Tibial nerve (tissue), 3 donors: ENCODE data around the gene FNBP1.

Experiments used
- POLR2A ChIP-seq, 2 donors: fragments of 450-650 bp; IDR thresholded peaks; one replicate each; pipeline ENCODE4 v1.6.1; 2017; ENCODE audit warnings: antibody characterized with exemption in 2 of 2, mild to moderate bottlenecking in 2 of 2, moderate library complexity in 2 of 2
- TF ChIP-seq, protein P1 (sequence below), 5 experiments: fragments of 200-600 bp in 3 of 5; fragments of 450-650 bp in 2 of 5; sonication (generic) in 3 of 5; IDR thresholded peaks; one replicate each; pipeline ENCODE4 v1.5.1; 2016 to 2019; ENCODE audit warnings: antibody characterized with exemption in 5 of 5, mild to moderate bottlenecking in 3 of 5, moderate library complexity in 2 of 5

DNA sequence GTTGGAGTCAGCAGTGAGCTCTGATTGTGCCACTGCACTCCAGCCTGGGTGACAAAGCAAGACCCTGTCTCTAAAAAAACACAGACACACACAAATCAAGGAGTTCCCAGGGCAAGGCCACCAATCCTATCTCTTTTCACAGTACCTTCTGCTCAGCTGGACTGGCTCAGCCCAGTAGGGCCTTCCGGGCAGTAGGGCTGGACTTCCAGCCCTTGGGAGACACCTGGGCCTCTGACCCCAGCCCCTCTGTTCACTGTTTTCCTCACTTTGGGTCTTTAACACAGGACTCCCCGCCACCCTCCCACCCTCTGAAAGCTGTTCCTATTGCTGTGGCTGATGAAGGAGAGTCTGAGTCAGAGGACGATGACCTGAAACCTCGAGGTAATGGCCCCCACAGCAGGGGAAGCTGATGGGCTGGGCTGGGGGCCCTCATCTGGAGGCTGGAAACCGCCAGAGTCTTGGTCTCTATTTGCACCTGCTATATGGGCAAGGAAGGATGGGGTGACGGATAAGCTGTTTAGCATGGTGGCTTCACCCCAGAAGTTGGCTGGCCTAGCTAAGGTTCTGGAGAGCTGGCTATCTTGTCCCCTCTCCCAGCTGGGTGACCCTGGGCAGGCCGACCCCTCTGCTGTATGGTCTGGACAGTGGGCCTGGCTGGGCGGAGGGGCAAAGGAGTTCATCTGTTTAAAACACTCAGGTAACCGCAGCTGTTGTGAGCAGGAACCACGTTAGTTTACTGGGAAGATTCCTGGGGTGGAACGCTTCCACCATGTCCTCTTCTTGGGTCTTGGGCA, 182.1 kb downstream of the FNBP1 start:
- TF ChIP-seq, protein P1, sequence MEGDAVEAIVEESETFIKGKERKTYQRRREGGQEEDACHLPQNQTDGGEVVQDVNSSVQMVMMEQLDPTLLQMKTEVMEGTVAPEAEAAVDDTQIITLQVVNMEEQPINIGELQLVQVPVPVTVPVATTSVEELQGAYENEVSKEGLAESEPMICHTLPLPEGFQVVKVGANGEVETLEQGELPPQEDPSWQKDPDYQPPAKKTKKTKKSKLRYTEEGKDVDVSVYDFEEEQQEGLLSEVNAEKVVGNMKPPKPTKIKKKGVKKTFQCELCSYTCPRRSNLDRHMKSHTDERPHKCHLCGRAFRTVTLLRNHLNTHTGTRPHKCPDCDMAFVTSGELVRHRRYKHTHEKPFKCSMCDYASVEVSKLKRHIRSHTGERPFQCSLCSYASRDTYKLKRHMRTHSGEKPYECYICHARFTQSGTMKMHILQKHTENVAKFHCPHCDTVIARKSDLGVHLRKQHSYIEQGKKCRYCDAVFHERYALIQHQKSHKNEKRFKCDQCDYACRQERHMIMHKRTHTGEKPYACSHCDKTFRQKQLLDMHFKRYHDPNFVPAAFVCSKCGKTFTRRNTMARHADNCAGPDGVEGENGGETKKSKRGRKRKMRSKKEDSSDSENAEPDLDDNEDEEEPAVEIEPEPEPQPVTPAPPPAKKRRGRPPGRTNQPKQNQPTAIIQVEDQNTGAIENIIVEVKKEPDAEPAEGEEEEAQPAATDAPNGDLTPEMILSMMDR (IDR thresholded peaks at IDR 0.05), result no peak
- TF ChIP-seq POLR2A (IDR thresholded peaks at IDR 0.05), result no peak
